RWPE1 (cell line): ENCODE results near the gene ALG1L2.
A peak's percentile ranks its signal among the peaks of the same experiment; 100 is the strongest.
"Not testable (repeated sequence)": the region's sequence is repeated elsewhere in the genome, so short reads cannot be mapped to it uniquely, and the experiment has no call there.

Experiments
- CTCF ChIA-PET: fragments of 350-600 bp; sonication (Branson Sonifier 250); formaldehyde crosslinking; extraction: SDS; loops from one replicate; lab custom pipeline; 2021; lab: Yijun Ruan, JAX
- POLR2A ChIA-PET: fragments of 400-600 bp; formaldehyde crosslinking; extraction: SDS; loops from one replicate; lab custom pipeline; 2020; ENCODE audit warnings: antibody characterized with exemption; ENCODE audit not compliant: low non-redundant PET; lab: Yijun Ruan, JAX
- DNase-seq: peaks from one replicate; pipeline ENCODE4 v3.0.0; 2012; ENCODE audit warnings: low spot score
- H3K27ac ChIP-seq: fragments of 450-650 bp; 2 replicates; pipeline ENCODE4 v1.5.1; 2017
- CTCF ChIP-seq: fragments of 450-650 bp; conservative IDR thresholded peaks from 2 replicates; pipeline ENCODE4 v1.5.1; 2017; ENCODE audit warnings: low read depth, mild to moderate bottlenecking

The ALG1L2 gene

DNA sequence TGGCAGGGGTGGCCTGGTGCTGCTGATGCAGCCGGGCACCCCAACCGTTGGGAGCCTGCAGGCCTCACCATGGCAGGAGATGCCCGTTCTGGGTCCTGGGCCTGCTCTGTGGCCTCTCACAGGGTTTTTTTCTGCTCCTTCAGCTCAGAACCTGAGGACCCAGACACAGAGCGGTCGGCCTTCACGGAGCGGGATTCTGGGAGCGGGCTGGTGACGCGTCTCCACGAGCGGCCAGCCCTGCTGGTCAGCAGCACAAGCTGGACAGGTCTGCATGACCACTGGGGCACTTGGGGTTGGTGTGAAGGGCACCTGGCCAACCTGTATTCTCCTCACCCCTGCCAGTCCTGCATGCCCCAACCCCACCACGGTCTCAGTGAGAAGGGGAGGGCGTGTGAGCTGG, 10.3 kb downstream of the ALG1L2 start:
- no peak for TF ChIP-seq CTCF
- CTCF ChIA-PET, result interaction anchor here (0.7 kb wide), 1 partner anchor 150 kb away, joined by 3 read pairs; no protein-coding TSS in a partner anchor
- POLR2A ChIA-PET, result no interaction called here
- no peak for DNase-seq
- no peak overlapping the region for H3K27ac ChIP-seq

DNA sequence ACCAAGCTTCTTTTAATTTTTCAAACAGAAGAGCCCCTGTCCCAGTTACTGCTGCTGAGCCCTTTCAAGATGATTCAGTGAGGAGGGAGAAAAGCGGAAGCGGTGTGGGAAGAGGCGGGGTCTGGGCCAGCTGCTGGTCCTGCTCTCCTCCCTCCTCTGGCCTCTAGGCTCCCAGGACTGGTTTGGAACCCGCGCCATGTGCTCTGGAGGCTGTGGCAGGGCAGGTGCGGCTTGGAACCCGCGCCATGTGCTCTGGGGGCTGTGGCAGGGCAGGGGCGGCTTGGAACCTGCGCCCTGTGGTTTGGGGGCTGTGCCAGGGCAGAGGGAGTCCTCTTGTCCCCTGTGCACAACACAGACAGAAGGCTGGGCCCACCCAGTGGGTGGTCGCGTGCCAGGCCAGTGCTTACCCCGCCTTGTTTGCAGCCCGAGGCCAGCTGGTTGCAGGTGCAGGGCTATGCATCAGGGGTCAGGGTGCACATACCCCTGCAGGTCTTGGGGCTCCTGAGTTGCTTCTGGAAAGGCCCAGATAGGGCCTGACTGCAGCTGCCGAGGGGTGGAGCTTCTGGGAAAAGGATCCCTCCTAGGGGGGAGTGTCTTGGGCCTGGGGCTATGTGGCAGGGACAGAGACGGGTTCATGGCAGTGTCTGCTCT, 12.2 kb downstream of the ALG1L2 start:
- TF ChIP-seq CTCF, result no peak
- no peak overlapping the region for H3K27ac ChIP-seq
- CTCF ChIA-PET, result no interaction called here
- POLR2A ChIA-PET, result no interaction called here
- DNase-seq, result no peak

GRCh38 chr3:130094491-130094941, 12.9 kb downstream of the ALG1L2 start:
- H3K27ac ChIP-seq, CTCF ChIA-PET, DNase-seq, POLR2A ChIA-PET: not testable (repeated sequence)

DNA sequence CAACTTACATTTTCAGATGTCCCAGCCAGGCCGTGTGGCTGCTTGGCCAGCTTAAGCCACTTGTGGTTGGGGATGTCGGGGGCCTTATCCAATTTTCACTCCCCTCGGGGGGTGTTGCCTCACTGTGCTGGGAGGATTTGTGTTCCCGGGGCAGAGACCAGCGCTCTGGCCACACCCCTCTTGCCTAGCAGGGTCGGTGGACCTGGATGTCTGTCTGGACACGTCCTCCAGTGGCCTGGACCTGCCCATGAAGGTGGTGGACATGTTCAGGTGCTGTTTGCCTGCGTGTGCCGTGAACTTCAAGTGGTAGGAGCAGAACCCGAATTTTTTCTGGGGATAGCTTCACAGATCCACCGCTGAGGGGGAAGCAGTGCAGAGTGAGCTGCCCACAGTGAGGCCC, 14.2 kb downstream of the ALG1L2 start:
- CTCF ChIA-PET, DNase-seq, H3K27ac ChIP-seq, POLR2A ChIA-PET: not testable (repeated sequence)

DNA sequence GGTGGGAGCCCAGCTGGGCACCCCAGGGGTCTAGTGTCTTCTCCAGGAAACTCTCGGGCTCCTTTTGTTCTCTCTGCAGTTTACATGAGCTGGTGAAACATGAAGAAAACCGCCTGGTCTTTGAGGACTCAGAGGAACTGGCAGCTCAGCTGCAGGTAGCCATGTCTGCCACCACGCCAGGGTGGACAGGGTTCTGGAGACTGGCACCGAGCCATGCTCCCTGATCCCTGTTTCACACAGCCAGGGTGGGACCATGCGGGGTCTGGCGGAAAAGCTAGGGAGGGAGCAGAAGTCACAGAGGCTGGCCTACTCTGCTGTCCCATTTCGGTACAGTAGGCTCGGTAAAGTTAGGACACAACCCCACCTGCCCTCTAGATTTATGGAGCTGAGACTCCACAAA, 15.5 kb downstream of the ALG1L2 start:
- POLR2A ChIA-PET, DNase-seq, H3K27ac ChIP-seq: not testable (repeated sequence)
- CTCF ChIA-PET, result interaction anchor here (2.0 kb wide), 1 partner anchor 155 kb away, joined by 7 read pairs; no protein-coding TSS in a partner anchor

DNA sequence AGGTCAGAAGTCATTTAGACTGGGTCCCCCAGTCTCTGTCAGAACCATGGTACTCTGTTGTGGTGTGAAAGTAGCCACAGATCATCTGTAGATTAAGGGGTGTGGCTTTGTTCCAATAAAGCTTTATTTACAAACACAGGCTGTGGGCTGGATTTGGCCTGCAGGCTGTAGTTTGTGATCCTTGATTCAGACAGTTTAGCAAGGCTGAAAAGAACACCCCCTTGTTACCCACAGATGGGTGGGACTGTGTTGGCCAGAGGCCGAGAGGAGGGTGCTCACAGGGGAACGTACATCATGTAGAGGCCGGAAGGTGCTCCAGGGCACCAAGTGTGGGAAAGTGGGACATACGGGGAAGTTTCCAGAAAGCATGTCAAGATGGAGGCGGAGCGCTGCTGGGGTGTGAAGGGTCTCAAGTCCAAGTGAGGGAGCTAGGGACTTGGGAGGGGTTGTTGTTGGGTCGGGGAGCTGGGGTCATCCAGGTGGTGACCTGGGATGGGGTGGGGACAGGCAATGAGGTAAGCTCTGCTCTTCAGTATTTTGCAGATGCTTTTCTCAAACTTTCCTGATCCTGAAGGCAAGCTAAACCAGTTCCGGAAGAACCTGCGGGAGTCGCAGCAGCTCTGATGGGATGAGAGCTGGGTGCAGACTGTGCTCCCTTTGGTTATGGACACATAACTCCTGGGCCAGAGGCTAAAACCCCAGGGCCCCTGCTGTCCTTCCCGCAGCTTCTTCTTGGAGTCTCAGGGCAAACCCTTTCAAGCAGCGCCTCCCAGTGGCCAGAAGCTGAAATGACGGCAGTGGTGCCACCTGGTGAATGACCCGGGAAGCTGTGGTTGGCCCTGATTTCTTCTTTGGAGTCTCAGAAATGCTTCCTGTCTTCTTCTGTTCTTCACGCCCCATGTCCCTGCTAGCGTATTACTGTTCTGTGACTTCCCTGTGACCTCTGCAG, 16.3 kb downstream of the ALG1L2 start:
- DNase-seq, POLR2A ChIA-PET, H3K27ac ChIP-seq: not testable (repeated sequence)
- CTCF ChIA-PET, result interaction anchor here (0.7 to 2.0 kb wide), 2 partner anchors 154 to 156 kb away, joined by 3 to 7 read pairs; no protein-coding TSS in a partner anchor
- peak; percentile 32; the same call in 1 of the 2 replicates for TF ChIP-seq CTCF

DNA sequence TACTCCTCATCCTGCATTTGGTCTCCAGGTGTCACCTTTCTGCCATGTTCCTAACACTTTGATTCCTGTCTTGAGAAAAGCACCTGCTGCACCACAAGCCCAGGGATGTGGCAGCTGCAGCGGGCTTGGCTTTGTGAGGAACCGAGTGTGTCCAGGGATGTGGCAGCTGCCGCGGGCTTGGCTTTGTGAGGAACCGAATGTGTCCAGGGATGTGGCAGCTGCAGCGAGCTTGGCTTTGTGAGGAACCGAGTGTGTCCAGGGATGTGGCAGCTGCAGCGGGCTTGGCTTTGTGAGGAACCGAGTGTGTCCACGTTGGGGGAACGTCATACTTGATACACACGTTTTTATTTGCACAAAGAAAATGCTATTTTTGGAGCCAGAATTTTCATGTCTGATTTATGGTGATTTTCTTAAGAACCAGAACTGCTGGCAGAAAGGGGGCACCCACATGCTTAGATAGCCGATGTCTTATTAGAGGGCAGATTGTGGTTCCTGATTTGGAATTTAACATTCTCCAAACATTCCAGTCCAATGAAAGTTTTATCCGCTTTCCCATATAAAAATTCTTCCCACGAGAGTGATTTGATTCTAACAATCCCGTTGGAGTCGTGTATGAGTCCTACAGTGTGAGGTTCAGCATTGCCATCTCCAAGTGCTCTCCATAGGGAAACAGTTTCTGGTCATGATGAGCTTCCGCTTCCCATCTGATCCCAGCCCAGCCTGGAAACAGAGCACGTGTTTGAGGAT, 17.2 kb downstream of the ALG1L2 start:
- DNase-seq, result not testable (repeated sequence)
- CTCF ChIA-PET, result interaction anchor here (0.7 to 2.0 kb wide), 2 partner anchors 155 to 156 kb away, joined by 3 to 7 read pairs; no protein-coding TSS in a partner anchor

GRCh38 chr3:130102545-130102944, 20.9 kb downstream of the ALG1L2 start:
- DNase-seq, H3K27ac ChIP-seq, CTCF ChIA-PET, POLR2A ChIA-PET: not testable (repeated sequence)

More for the DNA sequence above, 17.2 kb downstream of the ALG1L2 start:
- H3K27ac ChIP-seq, POLR2A ChIA-PET: not testable (repeated sequence)

DNA sequence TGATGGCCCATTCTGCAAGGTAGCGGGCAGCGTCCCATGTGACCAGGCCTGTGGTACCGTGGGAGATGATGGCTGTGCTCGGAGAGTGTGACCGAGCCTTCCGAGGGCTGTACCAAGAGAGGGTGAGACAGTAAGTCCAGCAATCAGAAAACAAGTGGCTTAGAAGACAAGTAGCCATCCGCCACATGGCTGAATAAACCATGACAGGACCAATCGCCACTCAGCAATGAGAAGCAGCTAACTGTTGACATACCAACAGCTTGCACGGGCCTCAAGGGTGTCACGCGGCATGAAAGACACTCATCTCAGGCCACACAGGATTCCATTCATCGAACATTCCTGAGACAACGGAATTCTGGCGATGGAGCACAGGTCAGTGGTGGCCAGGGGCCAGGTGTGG, 22.6 kb downstream of the ALG1L2 start:
- POLR2A ChIA-PET, H3K27ac ChIP-seq, DNase-seq: not testable (repeated sequence)
- CTCF ChIA-PET, result interaction anchor here (0.6 kb wide), 1 partner anchor 143 kb away, joined by 3 read pairs; no protein-coding TSS in a partner anchor

GRCh38 chr3:130107333-130107995, 25.8 kb downstream of the ALG1L2 start:
- H3K27ac ChIP-seq, DNase-seq, POLR2A ChIA-PET, CTCF ChIA-PET: not testable (repeated sequence)

GRCh38 chr3:130108836-130109585, 27.4 kb downstream of the ALG1L2 start:
- H3K27ac ChIP-seq, POLR2A ChIA-PET, CTCF ChIA-PET, DNase-seq: not testable (repeated sequence)
